Pancreas (tissue), 10 donors: ENCODE data around the gene FRMD4B. TPM values are rescaled to one million over a fixed set of nuclear protein-coding genes. Genes with fewer than 3 reads are reported as not detected.
A peak's percentile ranks its signal among the peaks of the same experiment; 100 is the strongest.

Experiments
- ATAC-seq, 4 donors: fragments of 200-7000 bp; cut with Tn5 transposase; one replicate each; pipeline versions ENCODE4 v1.8.0 to v1.9.1; 2020; ENCODE audit warnings: mild to moderate bottlenecking in 4 of 4, moderate library complexity in 4 of 4
- DNase-seq, 6 donors: peaks; one replicate each; pipeline ENCODE4 v3.0.0-alpha.2; 2020
- FAIRE-seq: peaks from 2 replicates; lab custom pipeline; 2012; peaks lifted over from hg19 to GRCh38; lab: Jason Lieb, UNC
- H3K27ac ChIP-seq, 4 donors: fragments of 200-600 bp; sonication (generic); 1 replicate in 3 of 4; 2 replicates in 1 of 4; pipeline versions ENCODE4 v1.5.0 to v1.8.0; 2020
- H3K27me3 ChIP-seq, 4 donors: fragments of 200-600 bp; one replicate each; pipeline ENCODE4 v1.8.0; 2021
- H3K36me3 ChIP-seq, 3 donors: fragments of 200-600 bp; sonication (generic) in 1 of 3; one replicate each; pipeline versions ENCODE4 v1.5.0 to v1.8.0; 2020 to 2021
- H3K4me1 ChIP-seq, 3 donors: fragments of 200-600 bp; one replicate each; pipeline ENCODE4 v1.8.0; 2021
- H3K4me3 ChIP-seq, 4 donors: fragments of 200-600 bp; sonication (generic) in 2 of 4; one replicate each; pipeline versions ENCODE4 v1.5.0 to v1.8.0; 2020 to 2021
- H3K9me3 ChIP-seq, 4 donors: fragments of 200-600 bp; one replicate each; pipeline ENCODE4 v1.8.0; 2021
- WGBS, 2 donors: extraction: QIAGEN DNeasy Blood & Tissue Kit; methylation state at CpG; one replicate each; pipeline ENCODE4 v1.1.7; 2013; 5-methylcytosine and 5-hydroxymethylcytosine counted together
- intact Hi-C, 3 donors: fragments of 100-400 bp; cut with DNase I; formaldehyde crosslinking; loops; one replicate each; pipeline versions ENCODE4 v1.11.1 to v1.14.2; 2022
- polyA plus RNA-seq, 2 donors: library from polyadenylated mRNA; stranded (reverse); fragments of 200-250 nt; gene quantifications; one replicate each; pipeline ENCODE4 v1.2.3, GENCODE V29; 2013
- total RNA-seq, 6 donors: library from RNA; stranded (reverse); fragmentation: NEBNext Ultra II Directional in 4 of 6; extraction: Animal tissue kit (Norgen Biotek cat#: 25700) in 4 of 6; gene quantifications; one replicate each; pipeline versions ENCODE4 v1.2.1 to v1.2.4, GENCODE V29; 2021 to 2023
- TF ChIP-seq, protein P1 (sequence below), 4 donors: fragments of 200-600 bp; sonication (generic) in 3 of 4; IDR thresholded peaks; one replicate each; pipeline versions ENCODE4 v1.5.0 to v1.8.0; 2021; ENCODE audit warnings: antibody characterized with exemption in 4 of 4
- donor health status: healthy with polysubstance abuse.
- donor health status: DM: no; HTN: no; CAD: no; lungs with moderate emphysema.
- donor health status: DM: no; HTN: no; CAD: no.
- donor health status: control.
- donor health status: control.
- donor health status: Bipolar disorder and iron deficiency.
- donor health status: DM: yes; HTN: yes; CAD: no.
- donor health status: DM: no; HTN: no; CAD: no.
- donor health status: DM: no; HTN: no; CAD: no.
- donor health status: DM: yes; HTN: yes; CAD: no.

FRMD4B gene
- total and polyA plus RNA-seq, 8 donors: 4.9 to 20.0 (median 7.3) TPM

- ATAC-seq (peak in 1 of 4 donors; percentile 46), FAIRE-seq (no peak), DNase-seq (no peak)
- H3K4me1 ChIP-seq: no peaks in the 10 kb centered on the region
- WGBS, 2 donors: 92 to 93% methylated on average over 5 of the region's 5 CpGs
- H3K9me3 ChIP-seq: no peaks in the 10 kb centered on the region
- H3K27me3 ChIP-seq: no peaks in the 10 kb centered on the region
- H3K36me3 ChIP-seq: no peaks in the 10 kb centered on the region
- intact Hi-C loops: no loop called here
- no peak overlapping the region for H3K27ac ChIP-seq
- H3K4me3 ChIP-seq: no peak overlapping the region
- TF ChIP-seq, protein P1, sequence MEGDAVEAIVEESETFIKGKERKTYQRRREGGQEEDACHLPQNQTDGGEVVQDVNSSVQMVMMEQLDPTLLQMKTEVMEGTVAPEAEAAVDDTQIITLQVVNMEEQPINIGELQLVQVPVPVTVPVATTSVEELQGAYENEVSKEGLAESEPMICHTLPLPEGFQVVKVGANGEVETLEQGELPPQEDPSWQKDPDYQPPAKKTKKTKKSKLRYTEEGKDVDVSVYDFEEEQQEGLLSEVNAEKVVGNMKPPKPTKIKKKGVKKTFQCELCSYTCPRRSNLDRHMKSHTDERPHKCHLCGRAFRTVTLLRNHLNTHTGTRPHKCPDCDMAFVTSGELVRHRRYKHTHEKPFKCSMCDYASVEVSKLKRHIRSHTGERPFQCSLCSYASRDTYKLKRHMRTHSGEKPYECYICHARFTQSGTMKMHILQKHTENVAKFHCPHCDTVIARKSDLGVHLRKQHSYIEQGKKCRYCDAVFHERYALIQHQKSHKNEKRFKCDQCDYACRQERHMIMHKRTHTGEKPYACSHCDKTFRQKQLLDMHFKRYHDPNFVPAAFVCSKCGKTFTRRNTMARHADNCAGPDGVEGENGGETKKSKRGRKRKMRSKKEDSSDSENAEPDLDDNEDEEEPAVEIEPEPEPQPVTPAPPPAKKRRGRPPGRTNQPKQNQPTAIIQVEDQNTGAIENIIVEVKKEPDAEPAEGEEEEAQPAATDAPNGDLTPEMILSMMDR (IDR thresholded peaks at IDR 0.05): no peak
Measured at GRCh38 chr3:69364354-69364753, 21.5 kb downstream of the FRMD4B start.

DNA sequence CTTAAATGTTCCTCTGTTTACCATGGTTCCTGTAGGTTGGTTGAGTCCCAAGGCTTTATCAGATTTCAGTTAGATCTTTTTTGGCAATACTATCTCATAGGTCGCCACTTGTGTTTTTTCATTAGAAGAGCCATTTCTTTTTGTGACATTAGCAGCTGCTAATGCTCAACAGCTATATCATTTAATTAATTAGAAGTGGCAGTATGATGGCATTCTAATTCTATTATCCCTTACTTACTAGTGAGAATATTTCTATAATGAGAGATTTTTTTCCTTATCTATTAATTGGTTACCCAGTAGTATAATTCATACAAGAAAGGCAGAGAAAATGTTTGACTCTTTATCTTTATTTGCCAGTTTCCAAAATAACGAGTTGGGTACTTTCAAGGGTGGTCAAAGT, 25.2 kb downstream of the FRMD4B start:
- intact Hi-C loops: no loop called here
- no peaks in the 10 kb centered on the region for H3K27me3 ChIP-seq
- no peaks in the 10 kb centered on the region for H3K4me1 ChIP-seq
- TF ChIP-seq, protein P1 (IDR thresholded peaks at IDR 0.05): no peak
- no peaks in the 10 kb centered on the region for H3K9me3 ChIP-seq
- DNase-seq (no peak), ATAC-seq (no peak), FAIRE-seq (no peak)
- H3K4me3 ChIP-seq: no peak overlapping the region
- 34 to 39% methylated on average over 2 of the region's 2 CpGs for WGBS, 2 donors
- H3K36me3 ChIP-seq: no peaks in the 10 kb centered on the region
- no peak overlapping the region for H3K27ac ChIP-seq

GRCh38 chr3:69359916-69360315, 26.0 kb downstream of the FRMD4B start:
- FAIRE-seq: no peak
- Histone ChIP-seq H3K27me3 (no peaks in the 10 kb centered on the region), H3K27ac (no peak overlapping the region), H3K4me1 (no peaks in the 10 kb centered on the region), H3K4me3 (no peak overlapping the region), H3K9me3 (no peaks in the 10 kb centered on the region), H3K36me3 (no peaks in the 10 kb centered on the region)
- no peak for DNase-seq
- intact Hi-C loops: no loop called here
- no peak for ATAC-seq
- TF ChIP-seq, protein P1 (IDR thresholded peaks at IDR 0.05): no peak

- intact Hi-C loops: no loop called here
- Histone ChIP-seq H3K27me3 (no peaks in the 10 kb centered on the region), H3K9me3 (no peaks in the 10 kb centered on the region), H3K27ac (no peak overlapping the region), H3K36me3 (no peaks in the 10 kb centered on the region), H3K4me3 (no peak overlapping the region), H3K4me1 (no peaks in the 10 kb centered on the region)
- TF ChIP-seq, protein P1 (IDR thresholded peaks at IDR 0.05): no peak
- 80 to 86% methylated on average over 6 of the region's 6 CpGs for WGBS, 2 donors
- ATAC-seq (no peak), FAIRE-seq (no peak), DNase-seq (no peak)
Measured at GRCh38 chr3:69359339-69359893, 26.5 kb downstream of the FRMD4B start.

DNA sequence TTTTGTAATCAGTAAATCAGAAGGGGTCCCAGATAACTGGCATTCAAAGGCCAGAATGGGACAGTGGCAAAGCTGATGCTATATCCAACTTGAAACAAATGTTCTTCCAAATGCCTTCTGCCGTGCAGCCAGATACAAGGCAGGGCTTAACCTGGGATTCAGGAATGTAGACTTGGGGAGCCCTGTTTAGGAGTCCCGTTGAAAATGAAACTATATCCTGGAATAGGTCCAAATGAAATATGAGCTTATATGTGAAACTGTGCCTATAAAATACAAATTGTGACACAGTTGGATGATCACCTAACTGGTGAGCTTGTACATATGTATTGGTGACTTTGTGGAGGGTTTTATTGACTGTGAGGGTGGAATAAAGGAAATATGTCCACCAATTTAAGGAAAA, 28.7 kb downstream of the FRMD4B start:
- intact Hi-C loops: no loop called here
- no peak for FAIRE-seq
- no peak for DNase-seq
- TF ChIP-seq, protein P1 (IDR thresholded peaks at IDR 0.05): no peak
- Histone ChIP-seq H3K4me3 (no peak overlapping the region), H3K27me3 (no peaks in the 10 kb centered on the region), H3K36me3 (no peaks in the 10 kb centered on the region), H3K4me1 (no peaks in the 10 kb centered on the region), H3K9me3 (no peaks in the 10 kb centered on the region), H3K27ac (no peak overlapping the region)
- WGBS, 2 donors: 49 to 55% methylated on average over 2 of the region's 2 CpGs
- ATAC-seq: no peak
